ENCODE results near the gene IPCEF1.

Gene IPCEF1

GRCh38 chr6:154373971-154374370 is 17.4 kb upstream of the IPCEF1 start:
- H3K4me2 ChIP-seq: no peak overlapping the region
- H3K27ac ChIP-seq: no peak overlapping the region
- no peaks in the 10 kb centered on the region for H4K20me1 ChIP-seq (ENCODE audit: insufficient read depth)
- no peak overlapping the region for H3K9ac ChIP-seq
- H3K4me1 ChIP-seq (ENCODE audit: low read depth, poor library complexity, severe bottlenecking): no peaks in the 10 kb centered on the region
- H2AFZ ChIP-seq (ENCODE audit: low read depth): no peak overlapping the region
- H3K36me3 ChIP-seq (ENCODE audit: insufficient read depth): no peaks in the 10 kb centered on the region
- no peaks in the 10 kb centered on the region for H3K79me2 ChIP-seq (ENCODE audit: insufficient read depth, low read depth)
- TF ChIP-seq, protein P1, sequence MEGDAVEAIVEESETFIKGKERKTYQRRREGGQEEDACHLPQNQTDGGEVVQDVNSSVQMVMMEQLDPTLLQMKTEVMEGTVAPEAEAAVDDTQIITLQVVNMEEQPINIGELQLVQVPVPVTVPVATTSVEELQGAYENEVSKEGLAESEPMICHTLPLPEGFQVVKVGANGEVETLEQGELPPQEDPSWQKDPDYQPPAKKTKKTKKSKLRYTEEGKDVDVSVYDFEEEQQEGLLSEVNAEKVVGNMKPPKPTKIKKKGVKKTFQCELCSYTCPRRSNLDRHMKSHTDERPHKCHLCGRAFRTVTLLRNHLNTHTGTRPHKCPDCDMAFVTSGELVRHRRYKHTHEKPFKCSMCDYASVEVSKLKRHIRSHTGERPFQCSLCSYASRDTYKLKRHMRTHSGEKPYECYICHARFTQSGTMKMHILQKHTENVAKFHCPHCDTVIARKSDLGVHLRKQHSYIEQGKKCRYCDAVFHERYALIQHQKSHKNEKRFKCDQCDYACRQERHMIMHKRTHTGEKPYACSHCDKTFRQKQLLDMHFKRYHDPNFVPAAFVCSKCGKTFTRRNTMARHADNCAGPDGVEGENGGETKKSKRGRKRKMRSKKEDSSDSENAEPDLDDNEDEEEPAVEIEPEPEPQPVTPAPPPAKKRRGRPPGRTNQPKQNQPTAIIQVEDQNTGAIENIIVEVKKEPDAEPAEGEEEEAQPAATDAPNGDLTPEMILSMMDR (conservative IDR thresholded peaks at IDR 0.05; ENCODE audit: low read depth, low read length): no peak
- H3K4me3 ChIP-seq (IDR thresholded peaks at IDR 0.05; ENCODE audit: insufficient read depth, low read depth, low read length): no peak overlapping the region
- no peaks in the 10 kb centered on the region for H3K27me3 ChIP-seq (ENCODE audit: insufficient read depth, low read depth)

DNA sequence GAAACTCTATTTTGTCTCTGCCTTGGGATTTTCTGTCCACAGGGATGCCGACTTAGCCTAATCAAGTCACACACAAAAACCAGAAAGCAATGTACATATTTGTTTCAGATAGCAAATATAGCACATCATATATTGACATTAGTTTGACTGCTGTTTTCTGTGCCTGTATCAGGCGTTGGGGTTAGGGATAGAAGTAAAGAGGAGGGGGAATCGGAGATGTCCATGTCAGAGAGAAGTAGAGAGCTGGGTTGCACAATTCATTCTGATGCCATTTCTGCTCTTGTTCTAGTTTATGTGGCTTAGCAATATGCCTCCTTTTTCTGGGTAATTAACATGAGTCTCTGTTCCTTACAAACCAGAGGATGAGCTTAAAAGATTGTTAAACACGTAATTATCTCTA is 14.7 kb upstream of the IPCEF1 start:
- Histone ChIP-seq H3K36me3 (ENCODE audit: insufficient read depth) (no peaks in the 10 kb centered on the region), H3K27ac (no peak overlapping the region), H3K9ac (no peak overlapping the region), H4K20me1 (ENCODE audit: insufficient read depth) (no peaks in the 10 kb centered on the region), H3K4me2 (no peak overlapping the region), H3K4me1 (ENCODE audit: low read depth, poor library complexity, severe bottlenecking) (no peaks in the 10 kb centered on the region), H3K79me2 (ENCODE audit: insufficient read depth, low read depth) (no peaks in the 10 kb centered on the region), H2AFZ (ENCODE audit: low read depth) (no peak overlapping the region), H3K4me3 (IDR thresholded peaks at IDR 0.05; ENCODE audit: insufficient read depth, low read depth, low read length) (no peak overlapping the region), H3K27me3 (ENCODE audit: insufficient read depth, low read depth) (no peaks in the 10 kb centered on the region)
- TF ChIP-seq, protein P1 (conservative IDR thresholded peaks at IDR 0.05; ENCODE audit: low read depth, low read length): no peak

DNA sequence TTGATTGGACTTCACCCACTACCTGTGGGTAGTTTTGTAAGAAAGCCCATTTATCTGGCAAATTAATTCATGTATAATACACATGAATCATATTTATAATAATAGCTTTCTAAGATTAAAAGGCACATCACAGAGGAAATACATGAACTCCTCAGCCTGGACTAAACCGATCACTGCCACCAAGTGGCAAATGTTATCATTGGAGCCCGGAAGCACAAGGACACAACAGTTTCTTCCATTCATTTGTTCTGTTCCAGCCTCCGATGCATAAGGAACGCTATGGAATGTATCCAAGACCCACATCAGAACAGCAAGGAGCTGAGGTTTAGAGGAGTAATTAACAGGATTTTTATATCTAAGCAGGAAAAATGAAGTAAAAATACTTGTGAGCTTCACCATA is 13.9 kb upstream of the IPCEF1 start:
- H3K27me3 ChIP-seq (ENCODE audit: insufficient read depth, low read depth): no peaks in the 10 kb centered on the region
- H3K4me1 ChIP-seq (ENCODE audit: low read depth, poor library complexity, severe bottlenecking): no peaks in the 10 kb centered on the region
- H3K79me2 ChIP-seq (ENCODE audit: insufficient read depth, low read depth): no peaks in the 10 kb centered on the region
- H4K20me1 ChIP-seq (ENCODE audit: insufficient read depth): no peaks in the 10 kb centered on the region
- no peak overlapping the region for H3K4me3 ChIP-seq (IDR thresholded peaks at IDR 0.05; ENCODE audit: insufficient read depth, low read depth, low read length)
- no peak overlapping the region for H3K9ac ChIP-seq
- no peak overlapping the region for H3K27ac ChIP-seq
- TF ChIP-seq, protein P1 (conservative IDR thresholded peaks at IDR 0.05; ENCODE audit: low read depth, low read length): no peak
- H3K4me2 ChIP-seq: no peak overlapping the region
- H3K36me3 ChIP-seq (ENCODE audit: insufficient read depth): no peaks in the 10 kb centered on the region
- no peak overlapping the region for H2AFZ ChIP-seq (ENCODE audit: low read depth)

GRCh38 chr6:154367839-154368695 is 11.5 kb upstream of the IPCEF1 start:
- Histone ChIP-seq H3K4me2 (no peak overlapping the region), H3K79me2 (ENCODE audit: insufficient read depth, low read depth) (no peaks in the 10 kb centered on the region), H3K36me3 (ENCODE audit: insufficient read depth) (no peaks in the 10 kb centered on the region), H3K27me3 (ENCODE audit: insufficient read depth, low read depth) (no peaks in the 10 kb centered on the region), H3K9ac (no peak overlapping the region), H3K27ac (no peak overlapping the region), H4K20me1 (ENCODE audit: insufficient read depth) (no peaks in the 10 kb centered on the region), H2AFZ (ENCODE audit: low read depth) (no peak overlapping the region), H3K4me3 (IDR thresholded peaks at IDR 0.05; ENCODE audit: insufficient read depth, low read depth, low read length) (no peak overlapping the region), H3K4me1 (ENCODE audit: low read depth, poor library complexity, severe bottlenecking) (no peaks in the 10 kb centered on the region)
- TF ChIP-seq, protein P1 (conservative IDR thresholded peaks at IDR 0.05; ENCODE audit: low read depth, low read length): no peak

Data from KMS-11 (cell line).